DMS79 treated with DMSO at 0.1 percent for 48 hours (cell line): ENCODE results near the gene ERICH6B.
A peak's percentile ranks its signal among the peaks of the same experiment; 100 is the strongest.

ENCODE experiments used
- DNase-seq: peaks from one replicate; lab custom pipeline; 2025; lab: John Stamatoyannopoulos, UW

The ERICH6B gene

DNA sequence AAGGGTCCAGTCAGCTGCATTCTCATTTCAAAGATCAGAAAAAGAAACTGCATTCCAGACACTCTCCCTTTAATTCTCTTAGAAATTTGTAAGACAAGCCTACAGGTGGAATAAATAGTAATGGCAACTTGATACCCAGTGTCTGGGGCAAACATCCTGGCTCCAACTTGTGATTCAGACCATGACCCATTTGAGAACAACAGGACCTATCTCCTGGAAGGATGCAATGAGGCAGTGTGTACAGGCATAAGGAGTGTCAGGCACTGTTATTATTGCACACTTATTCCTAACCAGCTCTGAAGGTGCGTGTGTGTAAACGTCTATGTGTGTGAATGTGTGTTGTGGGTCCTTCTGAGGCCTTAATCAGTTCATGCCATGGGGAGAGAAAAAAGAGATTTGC lies 13.9 kb downstream of the ERICH6B start:
- DNase-seq: no peak

DNA sequence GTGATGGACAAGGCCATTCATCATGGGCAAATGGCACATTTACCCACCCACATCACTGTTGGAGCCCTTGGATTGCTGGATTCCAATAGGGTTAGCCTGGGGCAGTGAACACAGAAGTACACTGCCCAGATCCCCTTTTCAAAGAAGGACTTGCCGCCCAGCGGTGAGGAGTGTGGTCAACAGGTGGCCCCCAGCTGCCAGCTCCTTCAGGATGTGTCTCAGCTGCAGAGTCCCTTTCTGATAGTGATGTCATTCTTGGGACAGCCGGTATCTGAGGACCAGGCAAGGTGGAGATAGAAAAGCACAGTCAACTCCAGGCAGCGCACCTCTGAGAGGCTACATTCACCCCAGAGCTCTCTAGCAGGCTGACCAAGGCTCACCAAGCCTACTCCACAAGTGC lies 16.9 kb downstream of the ERICH6B start:
- no peak for DNase-seq

DNA sequence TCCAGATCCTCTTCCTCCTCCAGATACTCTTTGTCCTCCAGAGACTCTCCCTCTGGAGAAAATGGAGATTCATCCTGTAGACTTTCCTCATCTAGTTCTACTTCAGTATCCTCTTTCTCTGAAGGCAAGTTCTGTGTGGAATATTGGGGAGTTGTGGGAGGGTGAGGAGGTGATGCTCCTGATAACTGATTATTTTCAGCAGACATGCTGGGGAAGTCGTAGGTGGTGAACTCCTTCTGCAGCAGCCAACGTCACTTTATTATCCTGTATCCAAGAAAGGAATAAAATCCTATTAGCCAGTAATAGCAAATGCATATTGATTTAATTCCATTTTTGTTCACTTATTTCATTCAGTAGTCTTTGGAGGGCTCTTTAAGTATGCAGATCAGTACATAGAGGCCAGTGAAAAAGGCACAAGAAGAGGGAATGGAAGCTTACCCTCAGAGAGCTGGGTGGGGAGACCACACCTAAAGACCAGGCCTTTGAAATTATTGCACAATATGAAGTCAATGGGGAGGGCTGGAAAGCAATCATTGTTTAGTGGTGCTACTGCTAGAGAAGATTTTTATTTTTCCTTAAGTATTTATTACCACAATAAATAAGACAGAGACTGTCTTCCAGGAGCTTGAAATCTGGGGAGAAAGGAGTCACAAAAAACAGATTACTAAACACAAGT lies 18.6 kb downstream of the ERICH6B start:
- DNase-seq: no peak

DNA sequence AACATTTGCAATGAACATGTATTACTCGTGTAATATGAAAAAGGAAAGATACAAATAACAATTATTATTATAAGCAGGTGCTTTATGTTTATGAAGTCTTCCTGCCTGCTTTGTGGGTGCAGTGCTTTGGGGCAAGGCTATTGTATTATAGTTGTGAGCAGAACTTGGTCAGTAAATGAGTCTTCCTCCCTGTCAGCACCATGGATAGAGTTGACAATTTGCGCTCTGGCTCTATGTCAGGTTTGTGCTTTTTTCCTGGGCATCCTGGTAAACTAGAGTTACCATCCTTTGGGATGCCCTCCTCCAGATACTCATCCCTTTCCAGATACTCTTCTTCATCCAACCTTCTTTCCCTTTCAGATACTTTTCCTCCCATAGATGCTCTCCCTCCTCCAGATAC lies 19.6 kb downstream of the ERICH6B start:
- no peak for DNase-seq

DNA sequence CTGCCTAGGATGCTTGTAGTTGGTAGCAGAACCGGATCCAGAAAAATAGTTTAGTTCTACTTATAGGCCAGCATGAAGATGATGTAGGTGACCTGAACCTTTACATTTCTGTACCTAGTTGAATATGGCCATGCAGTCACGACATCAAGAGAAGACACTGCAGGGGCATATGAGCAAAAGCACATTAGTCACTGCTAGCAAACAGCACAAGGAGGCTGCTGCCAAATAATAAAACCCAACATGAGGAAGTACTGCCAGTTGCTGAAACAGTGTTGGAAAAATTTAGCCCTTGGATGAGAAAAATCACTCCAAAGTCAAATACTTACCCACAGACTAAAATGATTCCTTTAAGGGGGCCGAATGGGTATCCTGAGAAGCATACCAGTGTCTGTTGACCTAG lies 20.8 kb downstream of the ERICH6B start:
- DNase-seq: no peak

DNA sequence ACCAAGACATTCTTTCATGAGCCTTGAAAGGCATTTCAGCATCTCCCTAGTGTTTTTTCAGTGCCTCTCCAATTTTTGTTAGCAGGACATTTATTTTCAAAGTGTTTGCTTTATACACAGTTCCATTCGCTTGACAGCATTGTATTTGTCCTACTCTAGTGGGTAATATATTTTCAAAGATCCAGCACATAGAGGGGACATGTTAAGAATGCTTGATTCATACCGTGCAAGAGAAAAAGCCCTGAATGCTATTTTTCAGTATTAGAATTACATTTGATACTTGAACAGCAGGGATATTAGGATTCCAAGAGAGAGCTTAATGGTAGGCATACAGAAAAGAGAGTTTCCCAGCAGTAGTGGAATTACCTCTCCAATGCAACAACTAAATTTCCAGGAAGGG lies 21.3 kb downstream of the ERICH6B start:
- DNase-seq: no peak

DNA sequence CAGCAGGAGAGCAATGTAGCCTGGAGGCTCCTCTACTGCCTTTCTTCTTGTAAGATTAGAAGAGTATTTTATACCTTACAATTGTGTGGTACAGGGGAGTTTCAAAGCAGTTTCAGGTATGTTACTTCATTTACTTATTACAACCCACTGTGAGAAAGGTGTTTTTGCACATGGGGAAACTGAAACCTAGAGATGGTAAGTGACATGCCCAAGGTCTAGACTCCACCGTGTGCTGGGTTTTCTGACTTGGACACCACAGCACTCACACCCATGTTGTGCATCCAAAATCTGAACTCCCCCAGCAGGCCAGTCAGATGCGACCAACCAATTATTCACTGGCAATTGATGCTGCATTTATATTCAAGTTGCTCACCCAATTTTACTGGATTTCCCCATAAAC lies 22.8 kb downstream of the ERICH6B start:
- no peak for DNase-seq

DNA sequence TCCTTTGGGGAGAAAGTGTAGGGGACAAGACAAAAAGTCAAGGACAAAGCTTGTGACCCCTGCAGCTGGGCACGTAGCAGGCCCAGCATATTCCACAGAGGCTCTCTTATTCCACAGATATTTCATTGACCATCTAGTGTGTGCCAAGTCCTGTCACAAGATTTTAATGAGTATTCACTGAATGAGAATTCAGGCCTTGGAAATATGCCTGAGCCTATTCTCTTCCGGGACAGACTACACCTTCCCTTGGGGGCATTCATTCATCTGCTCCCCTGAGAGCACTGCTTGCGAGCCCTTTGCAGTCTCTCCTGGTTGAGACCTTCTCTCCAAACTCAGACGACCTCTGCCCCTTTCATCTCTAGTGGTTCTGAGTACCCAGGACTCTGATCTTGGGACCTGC lies 25.5 kb downstream of the ERICH6B start:
- no peak for DNase-seq

DNA sequence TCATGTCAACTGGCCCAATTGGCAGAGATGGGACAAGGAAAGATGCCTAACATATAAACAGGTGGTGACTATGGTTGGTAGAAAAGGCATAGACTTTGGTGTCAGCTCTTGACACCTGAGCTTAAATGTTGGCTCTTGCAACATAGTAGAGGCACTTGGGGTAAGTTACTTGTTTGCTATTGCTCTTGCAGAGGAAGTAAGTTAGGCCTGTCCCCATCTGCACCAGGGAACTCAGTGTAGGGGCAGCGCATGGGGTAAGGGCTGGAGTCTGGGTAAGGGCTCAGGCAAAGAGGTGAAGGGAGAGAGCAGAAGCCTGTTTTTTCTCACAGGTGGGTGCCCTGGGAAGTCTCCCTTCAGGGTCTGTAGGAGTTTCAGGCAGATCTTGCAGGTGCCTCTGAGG lies 27.6 kb downstream of the ERICH6B start:
- no peak for DNase-seq

DNA sequence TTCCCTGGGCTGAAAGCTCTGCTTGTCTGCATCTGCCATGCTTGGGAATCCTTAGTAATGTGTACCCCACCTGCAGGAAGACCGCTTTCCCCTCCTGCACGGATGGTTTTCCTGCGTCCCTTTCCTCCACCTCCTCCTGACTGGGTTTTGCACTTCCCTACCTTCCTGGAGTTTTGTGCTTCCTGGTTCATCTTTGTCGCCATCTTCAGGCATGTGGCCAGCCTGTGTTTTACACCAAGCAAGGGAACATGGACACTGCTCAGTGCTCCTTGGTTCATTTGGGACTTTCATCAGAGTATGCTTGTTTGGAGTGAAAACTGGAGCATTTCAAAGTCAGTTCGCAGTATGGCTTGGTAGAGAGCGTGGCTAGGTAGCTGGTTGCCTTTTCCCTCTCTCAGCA lies 30.7 kb downstream of the ERICH6B start:
- no peak for DNase-seq

DNA sequence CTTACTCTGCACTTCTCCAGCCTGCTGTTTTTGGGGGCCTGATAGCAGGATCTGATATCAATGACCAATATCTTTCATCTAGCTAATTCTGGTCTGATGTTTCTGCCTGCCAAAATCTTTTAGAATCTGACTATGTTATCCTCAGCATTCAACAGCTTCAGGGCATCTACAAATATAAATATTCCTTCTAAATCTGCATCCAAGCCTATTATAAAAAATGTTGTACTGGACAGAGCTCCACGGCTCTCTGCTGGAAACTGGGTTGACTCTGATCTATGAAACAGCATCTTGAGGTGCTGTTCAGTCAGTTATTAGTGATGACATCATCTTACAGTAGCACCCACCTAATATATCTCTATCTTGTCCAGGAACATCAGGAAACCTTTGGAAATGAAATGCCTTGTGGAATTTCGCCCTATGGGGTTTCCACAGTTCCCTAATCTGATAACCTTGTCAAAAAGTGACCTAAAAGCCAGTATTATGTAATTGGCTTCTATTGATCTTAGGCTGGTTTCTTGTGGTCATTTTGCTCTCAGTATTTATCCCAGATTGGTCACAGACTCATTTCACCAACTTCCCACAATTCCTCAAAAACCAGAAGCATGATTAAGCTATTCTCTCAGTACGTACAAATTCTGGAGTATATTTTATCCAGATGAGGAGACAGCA lies 33.0 kb downstream of the ERICH6B start:
- DNase-seq: no peak

DNA sequence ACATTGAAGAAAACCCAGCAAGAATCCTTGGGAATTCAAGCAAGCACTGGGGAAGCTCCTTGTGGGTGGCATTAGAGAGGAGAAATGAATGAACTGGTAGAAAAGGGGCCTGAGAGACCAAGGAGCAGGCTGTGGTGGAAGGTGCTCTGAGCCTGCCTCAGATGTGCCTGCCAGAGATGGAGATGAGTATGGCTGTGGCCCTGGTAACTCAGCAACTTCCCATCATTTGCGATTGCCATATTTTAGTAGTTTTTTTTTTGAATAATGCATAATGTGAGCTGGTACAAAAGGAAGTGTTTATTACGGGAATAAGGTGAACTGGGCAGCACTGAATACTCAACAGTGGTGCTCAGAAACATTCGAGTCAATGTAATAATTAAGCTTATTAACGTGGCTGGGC lies 39.1 kb downstream of the ERICH6B start:
- DNase-seq: no peak

DNA sequence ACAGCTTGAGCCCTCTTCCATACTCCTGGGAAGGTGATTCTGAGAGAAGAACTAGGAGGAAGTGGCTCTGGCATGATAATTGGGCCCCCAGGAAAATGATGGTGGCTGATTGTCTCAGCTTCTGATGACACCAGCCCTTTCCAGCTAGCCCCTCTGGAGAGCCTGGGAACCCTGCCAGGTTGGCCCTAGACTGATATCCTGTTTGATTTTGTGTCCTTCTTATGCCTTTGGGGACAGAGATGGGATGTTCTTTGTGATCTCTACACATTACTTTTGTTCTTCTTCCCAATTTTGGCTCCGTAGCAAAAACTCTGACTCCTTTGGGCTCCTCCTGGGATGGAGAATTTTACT lies 39.7 kb downstream of the ERICH6B start:
- no peak for DNase-seq

DNA sequence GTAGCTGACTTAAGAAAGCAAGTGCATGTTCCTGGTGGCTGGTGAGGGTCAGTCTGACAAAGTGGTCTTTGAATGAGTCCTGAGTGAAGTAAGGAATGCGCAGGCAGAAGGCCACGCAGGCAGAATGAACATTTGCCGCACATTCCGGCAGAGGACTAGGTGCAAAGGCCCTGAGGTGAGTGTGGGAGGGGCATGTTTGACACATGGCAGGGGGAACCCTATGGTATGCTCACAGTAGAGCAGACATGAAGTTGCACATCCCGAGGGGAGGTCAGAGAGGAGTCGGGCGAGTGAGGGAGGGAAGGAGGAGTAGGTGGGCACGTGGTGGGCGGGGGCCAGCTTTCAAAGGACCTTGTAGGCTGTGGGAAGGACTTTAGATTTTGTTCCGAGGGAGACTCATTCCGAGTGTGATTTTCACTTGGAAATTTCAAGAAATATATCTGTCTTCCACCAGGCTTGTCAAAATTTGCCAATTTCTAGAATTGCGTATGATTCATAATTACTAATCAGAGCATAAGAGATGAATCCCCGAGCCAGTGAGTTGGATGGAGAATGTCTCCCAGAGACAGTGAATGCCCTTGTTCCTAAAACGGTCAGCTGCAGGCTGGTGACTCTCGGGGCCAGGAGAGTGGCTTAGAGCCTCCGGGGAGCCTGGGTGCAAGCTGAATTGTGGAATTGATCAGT lies 40.3 kb downstream of the ERICH6B start:
- no peak for DNase-seq

DNA sequence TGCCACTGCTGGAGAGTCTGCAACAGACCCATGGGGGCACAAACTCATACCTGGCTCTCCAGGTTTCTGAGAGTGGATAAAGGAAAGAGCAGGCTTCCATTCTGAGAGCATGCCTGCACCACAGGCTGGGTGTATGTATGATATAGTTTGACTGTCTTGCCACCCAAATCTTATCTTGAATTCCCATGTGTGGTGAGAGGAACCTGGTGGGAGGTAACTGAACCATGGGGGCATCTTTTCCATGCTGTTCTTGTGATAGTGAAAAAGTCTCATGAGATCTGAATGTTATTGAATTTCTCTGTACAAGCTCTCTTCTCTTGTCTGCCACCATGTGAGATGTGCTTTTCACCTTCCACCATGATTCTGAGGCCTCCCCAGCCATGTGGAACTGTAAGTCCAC lies 50.2 kb downstream of the ERICH6B start:
- no peak for DNase-seq

DNA sequence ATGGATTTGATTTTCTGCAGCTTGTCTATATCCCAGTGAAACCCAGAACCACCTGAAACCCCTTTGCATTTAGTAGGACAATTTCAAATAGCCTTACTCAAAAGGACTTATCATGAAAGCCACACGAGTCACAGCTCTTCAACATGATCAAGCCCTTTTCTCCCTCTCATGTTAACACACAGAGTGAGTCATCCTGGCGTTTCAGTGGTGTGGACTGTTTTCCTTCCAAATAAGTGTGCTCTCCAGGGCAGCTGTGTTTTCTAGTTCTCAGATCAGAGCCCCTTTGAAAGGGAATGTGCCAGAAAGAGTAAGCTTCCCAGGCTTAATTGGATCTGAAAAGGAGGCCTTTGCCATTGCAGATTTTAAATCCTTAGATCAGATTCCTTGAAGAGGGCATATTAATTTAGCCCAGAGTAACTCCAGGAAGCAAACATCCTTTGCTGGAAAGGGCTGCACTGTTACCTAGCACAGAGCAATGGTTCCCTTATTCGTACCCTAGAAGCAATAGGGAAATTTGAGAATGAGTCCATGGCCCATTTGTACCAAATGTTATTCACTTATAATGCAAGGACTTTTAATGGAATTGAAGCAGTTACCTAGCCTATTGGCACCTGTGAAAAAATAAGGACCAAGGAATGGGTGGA lies 51.3 kb downstream of the ERICH6B start:
- peak; percentile 76 for DNase-seq

DNA sequence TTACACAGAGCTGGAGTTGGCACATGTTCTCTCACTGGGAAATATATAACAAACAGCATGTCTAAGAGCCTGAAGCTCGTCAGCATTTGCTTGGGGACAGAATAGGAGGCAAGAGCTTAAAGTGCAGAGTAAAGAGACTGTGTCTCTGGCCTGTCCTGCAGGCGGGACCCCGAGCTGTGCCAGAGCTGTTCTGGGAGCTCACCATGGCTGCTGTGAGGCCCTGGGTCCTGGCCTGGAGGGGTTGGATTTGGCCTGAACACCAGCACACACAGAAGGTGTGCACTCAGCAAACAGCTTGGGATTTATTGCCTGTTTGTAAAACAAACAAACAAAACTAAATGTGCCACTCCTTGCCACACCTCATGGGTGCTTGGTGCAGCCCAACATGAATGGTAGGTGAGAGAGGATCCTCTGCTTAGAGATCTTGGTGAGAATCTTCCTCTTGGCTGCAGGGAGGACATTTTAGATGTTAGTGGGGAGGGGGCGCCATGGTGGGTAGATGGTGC lies 60.9 kb downstream of the ERICH6B start:
- DNase-seq: no peak

DNA sequence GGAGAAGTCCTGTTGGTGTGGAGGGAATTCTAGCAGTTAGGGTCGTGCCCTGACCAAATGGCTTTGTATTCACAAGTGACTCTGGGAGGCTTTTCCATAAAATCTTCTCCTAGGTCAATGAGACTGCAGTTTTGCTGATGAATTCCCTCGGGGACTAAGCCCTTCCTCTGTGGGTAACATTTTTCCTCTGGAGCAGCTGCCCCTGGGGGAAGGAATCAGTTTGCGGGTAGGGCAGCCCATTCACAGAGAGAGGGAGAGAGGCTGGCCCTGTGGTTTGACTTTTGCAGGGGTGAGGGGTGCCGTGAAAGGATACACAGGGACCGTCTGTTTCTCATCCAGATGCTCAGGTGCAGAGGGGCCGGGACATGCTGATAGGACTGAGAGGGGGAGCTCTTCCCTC lies 67.3 kb downstream of the ERICH6B start:
- DNase-seq: no peak

DNA sequence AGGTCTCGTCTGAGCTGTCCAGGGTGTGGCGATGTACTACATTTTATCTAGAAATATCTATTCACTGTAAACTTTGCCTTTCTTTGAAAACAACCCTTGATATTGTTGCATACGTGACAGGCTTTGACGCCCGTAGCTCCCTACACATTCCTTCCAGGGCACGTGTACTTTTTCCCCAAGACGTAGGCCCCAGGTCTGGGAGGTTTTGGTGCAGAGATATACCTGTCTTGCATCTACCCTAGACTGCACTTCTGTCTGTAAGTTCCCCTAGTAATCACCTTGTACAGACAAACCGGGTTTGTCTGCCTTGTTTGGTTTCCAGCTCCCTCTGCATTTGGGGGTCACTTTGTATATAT lies 69.2 kb downstream of the ERICH6B start:
- DNase-seq: no peak

DNA sequence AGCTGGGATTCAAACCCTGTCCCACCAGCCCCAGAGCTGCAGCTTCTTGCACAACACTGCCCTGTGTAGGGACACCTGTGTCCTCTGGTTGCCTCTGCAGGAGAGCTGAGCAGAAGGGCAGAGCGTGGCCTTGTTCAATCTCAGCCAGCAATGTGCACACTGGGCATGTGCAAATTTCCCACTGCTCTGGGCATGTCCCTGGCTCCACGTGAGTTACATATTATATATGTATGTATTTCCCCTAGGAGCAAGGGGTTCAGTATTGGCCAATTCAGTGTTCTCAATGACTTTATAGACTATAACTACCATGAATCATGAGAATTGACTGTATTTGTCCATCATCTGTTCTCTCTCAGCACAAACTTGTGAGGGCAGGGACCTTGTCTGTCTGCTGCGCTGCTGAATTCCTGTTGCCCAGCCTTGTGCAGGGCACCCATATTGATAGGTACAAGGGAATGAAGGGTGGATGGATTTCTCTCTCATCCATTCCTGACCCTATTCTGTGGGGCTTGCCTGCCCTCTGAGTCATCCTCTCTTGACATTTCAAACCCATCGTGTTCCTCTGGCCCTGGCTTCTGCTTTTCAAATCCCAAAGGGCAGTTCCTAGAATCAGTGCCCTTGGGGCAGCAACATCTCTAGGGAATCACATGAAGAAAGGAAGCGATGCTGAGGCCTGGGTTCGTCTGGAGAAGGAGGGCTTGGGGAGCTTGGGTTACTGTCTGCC lies 69.7 kb downstream of the ERICH6B start:
- DNase-seq: no peak

DNA sequence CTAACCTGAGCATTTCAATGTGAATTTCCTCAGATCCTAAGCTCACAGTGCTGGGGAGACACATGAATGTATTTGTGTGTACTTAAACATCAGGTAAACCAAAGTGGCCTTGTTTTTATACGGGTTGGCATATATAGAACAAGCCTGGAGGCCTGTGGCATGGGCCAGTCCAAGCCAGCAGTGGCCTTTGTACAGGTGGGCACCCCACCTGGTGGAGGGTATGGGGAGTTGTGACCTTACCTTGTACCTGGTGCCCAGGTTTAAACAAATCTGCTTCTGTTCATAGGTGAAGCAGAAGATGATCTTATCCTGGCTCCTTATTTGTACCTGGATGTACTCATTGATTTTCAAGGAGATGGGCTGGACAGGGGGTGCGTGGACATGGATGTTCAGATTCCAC lies 71.0 kb downstream of the ERICH6B start:
- no peak for DNase-seq

DNA sequence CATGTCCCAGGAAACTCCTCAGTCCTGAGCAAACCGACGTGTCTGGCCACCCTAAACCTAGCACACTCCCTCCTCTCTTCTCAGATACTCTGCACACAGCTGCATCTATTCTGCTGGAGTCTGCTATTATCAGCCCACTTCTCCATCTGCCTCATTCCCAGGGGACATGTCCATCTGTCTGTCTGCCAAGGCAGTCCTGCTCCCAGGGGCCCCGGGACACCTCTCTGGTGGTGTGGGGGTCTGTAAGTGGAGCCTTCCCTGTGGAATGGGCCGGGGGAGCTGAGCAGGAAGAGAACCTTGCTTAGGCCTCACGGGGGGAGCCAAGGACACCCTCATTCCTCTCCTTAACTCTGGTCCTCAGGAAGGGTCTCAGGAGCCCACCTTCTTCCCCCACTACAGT lies 72.7 kb downstream of the ERICH6B start:
- no peak for DNase-seq
